Smooth muscle cell (in vitro differentiated cells): ENCODE results near the gene KLHDC7A. TPM values are rescaled to one million over a fixed set of nuclear protein-coding genes. Genes with fewer than 3 reads are reported as not detected.

Experiments used
- DNase-seq: peaks from one replicate; lab custom pipeline; 2025; ENCODE audit not compliant: unreplicated experiment; lab: John Stamatoyannopoulos, UW
- H2AFZ ChIP-seq: fragments of 200-600 bp; sonication (generic); 2 replicates; pipeline ENCODE4 v1.6.0; 2016; ENCODE audit warnings: antibody characterized with exemption, low read depth, mild to moderate bottlenecking
- H3F3A ChIP-seq: fragments of 200-600 bp; sonication (generic); 2 replicates; pipeline ENCODE4 v1.6.0; 2017; ENCODE audit warnings: antibody characterized with exemption, low read depth
- H3K27ac ChIP-seq: fragments of 200-600 bp; sonication (generic); 2 replicates; pipeline ENCODE4 v1.5.1; 2016; ENCODE audit warnings: low read depth, mild to moderate bottlenecking
- H3K27me3 ChIP-seq: fragments of 200-600 bp; sonication (generic); 2 replicates; pipeline ENCODE4 v1.6.1; 2016; ENCODE audit warnings: low read depth, mild to moderate bottlenecking
- H3K36me3 ChIP-seq: fragments of 200-600 bp; sonication (generic); 2 replicates; pipeline ENCODE4 v1.5.1; 2016; ENCODE audit warnings: low read depth
- H3K4me1 ChIP-seq: fragments of 200-600 bp; sonication (generic); 2 replicates; pipeline ENCODE4 v1.5.1; 2016; ENCODE audit warnings: low read depth
- H3K4me2 ChIP-seq: fragments of 200-600 bp; sonication (generic); 2 replicates; pipeline ENCODE4 v1.6.0; 2016; ENCODE audit warnings: mild to moderate bottlenecking
- H3K4me3 ChIP-seq: fragments of 200-600 bp; sonication (generic); 2 replicates; pipeline ENCODE4 v1.5.1; 2016; ENCODE audit warnings: mild to moderate bottlenecking
- H3K79me2 ChIP-seq: fragments of 200-600 bp; sonication (generic); 2 replicates; pipeline ENCODE4 v1.6.0; 2016; ENCODE audit warnings: low read depth, mild to moderate bottlenecking
- H3K9ac ChIP-seq: fragments of 200-600 bp; sonication (generic); 2 replicates; pipeline ENCODE4 v1.6.0; 2016; ENCODE audit warnings: low read depth
- H3K9me3 ChIP-seq: fragments of 200-600 bp; sonication (generic); replicated peaks from 2 replicates; pipeline ENCODE4 v1.5.1; 2016; ENCODE audit warnings: low read depth
- H4K20me1 ChIP-seq: fragments of 200-600 bp; sonication (generic); 2 replicates; pipeline ENCODE4 v1.6.0; 2016; ENCODE audit warnings: low read depth
- WGBS: methylation state at CpG from one replicate; pipeline ENCODE4 v1.1.7; 2016; ENCODE audit warnings: low lambda C conversion rate; 5-methylcytosine and 5-hydroxymethylcytosine counted together
- polyA plus RNA-seq: library from polyadenylated mRNA; unstranded; fragments of >200 nt; fragmentation: Nextera tagmentation; extraction: Ambion mirVana; gene quantifications from 2 replicates; pipeline ENCODE4 v1.2.1, GENCODE V29; 2016
- total RNA-seq: library from RNA; depleted of rRNA; stranded (reverse); fragments of >200 nt; gene quantifications from 2 replicates; pipeline ENCODE4 v1.2.3, GENCODE V29; 2014
- TF ChIP-seq, protein P1 (sequence below): fragments of 200-600 bp; sonication (generic); IDR thresholded peaks from 2 replicates; pipeline ENCODE4 v1.5.1; 2017; ENCODE audit warnings: borderline replicate concordance, mild to moderate bottlenecking, antibody characterized with exemption; ENCODE audit not compliant: insufficient read depth, poor library complexity, severe bottlenecking

The KLHDC7A gene
- total and polyA plus RNA-seq, 2 experiments from 2014 or later = 0.41 TPM; not detected in 1

DNA sequence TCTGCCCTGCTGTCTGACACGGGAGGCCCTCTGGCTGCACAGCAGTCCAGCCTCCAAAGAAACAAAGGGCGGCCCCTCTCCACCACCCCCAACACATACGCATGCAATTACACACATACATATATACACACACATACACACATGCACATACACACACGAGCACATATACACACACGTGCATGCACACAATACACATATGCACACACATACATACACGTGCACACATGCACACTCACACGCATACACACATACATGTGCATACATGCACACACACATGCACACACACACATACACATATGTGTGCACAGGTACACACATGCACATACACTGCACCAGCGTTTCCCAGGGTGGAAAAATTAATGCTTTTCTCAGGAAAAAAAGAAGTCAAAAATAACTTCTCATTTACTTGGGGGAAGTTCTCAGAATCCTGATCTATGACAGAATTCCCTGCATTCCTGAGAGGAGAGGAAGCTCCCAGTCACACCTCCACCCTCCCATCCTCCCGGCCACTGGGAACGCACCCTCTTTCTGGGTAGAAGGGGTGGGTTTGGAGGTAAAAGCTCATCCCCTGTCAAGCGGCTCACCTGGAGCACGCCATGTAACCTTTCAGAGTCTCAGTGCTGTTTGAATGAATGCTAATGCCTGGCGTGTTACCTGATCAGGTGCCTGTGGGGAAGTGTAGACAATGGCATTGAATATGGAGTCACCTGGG is 33.1 kb upstream of the KLHDC7A start:
- H2AFZ ChIP-seq = no peak overlapping the region
- no peaks in the 10 kb centered on the region for H3K36me3 ChIP-seq
- no peak overlapping the region for H3K27ac ChIP-seq
- H3K9ac ChIP-seq = no peak overlapping the region
- H3K27me3 ChIP-seq = peaks cover 10% of the 10 kb centered on the region
- DNase-seq = no peak
- 85% methylated on average over 13 of the region's 13 CpGs for WGBS
- TF ChIP-seq, protein P1, sequence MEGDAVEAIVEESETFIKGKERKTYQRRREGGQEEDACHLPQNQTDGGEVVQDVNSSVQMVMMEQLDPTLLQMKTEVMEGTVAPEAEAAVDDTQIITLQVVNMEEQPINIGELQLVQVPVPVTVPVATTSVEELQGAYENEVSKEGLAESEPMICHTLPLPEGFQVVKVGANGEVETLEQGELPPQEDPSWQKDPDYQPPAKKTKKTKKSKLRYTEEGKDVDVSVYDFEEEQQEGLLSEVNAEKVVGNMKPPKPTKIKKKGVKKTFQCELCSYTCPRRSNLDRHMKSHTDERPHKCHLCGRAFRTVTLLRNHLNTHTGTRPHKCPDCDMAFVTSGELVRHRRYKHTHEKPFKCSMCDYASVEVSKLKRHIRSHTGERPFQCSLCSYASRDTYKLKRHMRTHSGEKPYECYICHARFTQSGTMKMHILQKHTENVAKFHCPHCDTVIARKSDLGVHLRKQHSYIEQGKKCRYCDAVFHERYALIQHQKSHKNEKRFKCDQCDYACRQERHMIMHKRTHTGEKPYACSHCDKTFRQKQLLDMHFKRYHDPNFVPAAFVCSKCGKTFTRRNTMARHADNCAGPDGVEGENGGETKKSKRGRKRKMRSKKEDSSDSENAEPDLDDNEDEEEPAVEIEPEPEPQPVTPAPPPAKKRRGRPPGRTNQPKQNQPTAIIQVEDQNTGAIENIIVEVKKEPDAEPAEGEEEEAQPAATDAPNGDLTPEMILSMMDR = no peak
- no peaks in the 10 kb centered on the region for H3K9me3 ChIP-seq
- no peaks in the 10 kb centered on the region for H3F3A ChIP-seq
- no peak overlapping the region for H3K4me2 ChIP-seq
- H4K20me1 ChIP-seq = no peaks in the 10 kb centered on the region
- no peak overlapping the region for H3K4me3 ChIP-seq
- H3K4me1 ChIP-seq = peaks cover 11% of the 10 kb centered on the region
- H3K79me2 ChIP-seq = no peaks in the 10 kb centered on the region

DNA sequence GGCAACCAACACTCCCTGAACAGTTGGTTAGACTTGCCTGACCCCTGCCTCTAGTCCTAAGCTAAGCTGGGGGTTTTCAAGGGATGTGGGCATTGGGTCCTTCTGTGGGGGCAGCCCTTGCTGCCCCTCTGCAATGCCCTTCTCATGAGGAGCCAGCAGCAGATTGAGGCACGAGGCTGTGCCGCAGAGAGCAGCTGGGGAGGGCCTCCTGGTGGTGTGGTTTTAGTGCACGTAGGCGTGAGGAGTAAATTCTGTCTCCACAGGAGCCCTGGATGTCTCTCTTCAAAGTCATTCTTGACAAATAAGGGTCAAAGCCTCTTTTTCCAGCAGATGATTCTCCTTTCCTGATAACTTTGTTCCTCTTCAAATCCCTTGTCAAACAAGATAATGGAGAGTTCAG is 31.8 kb upstream of the KLHDC7A start:
- H3K4me1 ChIP-seq = peaks cover 11% of the 10 kb centered on the region
- no peaks in the 10 kb centered on the region for H3K9me3 ChIP-seq
- no peaks in the 10 kb centered on the region for H3K79me2 ChIP-seq
- no peak overlapping the region for H3K4me3 ChIP-seq
- no peak overlapping the region for H3K27ac ChIP-seq
- H3K4me2 ChIP-seq = no peak overlapping the region
- no peaks in the 10 kb centered on the region for H4K20me1 ChIP-seq
- H3K27me3 ChIP-seq = peaks cover 5% of the 10 kb centered on the region
- H3K36me3 ChIP-seq = no peaks in the 10 kb centered on the region
- WGBS = 46% methylated on average over 4 of the region's 4 CpGs
- DNase-seq = no peak
- H3F3A ChIP-seq = no peaks in the 10 kb centered on the region
- TF ChIP-seq, protein P1 = no peak
- H2AFZ ChIP-seq = no peak overlapping the region
- H3K9ac ChIP-seq = no peak overlapping the region

DNA sequence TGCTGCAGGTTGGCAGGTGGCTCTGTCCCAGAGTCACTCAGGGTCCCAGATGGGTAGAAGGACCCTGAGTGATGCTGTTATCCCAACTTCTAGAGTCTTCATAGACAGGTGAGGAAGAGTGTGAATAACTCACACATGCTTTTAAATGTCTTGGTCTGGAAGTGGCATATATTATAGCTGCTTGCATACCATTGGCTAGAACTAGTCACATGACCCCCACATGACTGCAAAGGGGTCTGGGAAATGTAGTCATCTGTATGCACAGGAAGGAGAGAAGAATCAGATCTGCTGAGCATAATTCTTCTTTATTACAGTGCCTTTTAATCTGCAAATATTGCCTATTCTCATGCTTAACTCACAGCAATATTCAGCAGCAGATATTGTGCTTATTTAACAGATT is 28.2 kb upstream of the KLHDC7A start:
- DNase-seq = no peak
- Histone ChIP-seq H3K36me3 (no peaks in the 10 kb centered on the region), H3K4me2 (no peak overlapping the region), H3K9ac (no peak overlapping the region), H3K9me3 (no peaks in the 10 kb centered on the region), H3K4me3 (no peak overlapping the region), H3K27ac (no peak overlapping the region), H3K4me1 (peaks cover 2% of the 10 kb centered on the region), H3F3A (no peaks in the 10 kb centered on the region), H4K20me1 (no peaks in the 10 kb centered on the region), H3K79me2 (no peaks in the 10 kb centered on the region), H3K27me3 (peaks cover 14% of the 10 kb centered on the region), H2AFZ (no peak overlapping the region)
- TF ChIP-seq, protein P1 = no peak
